Measurements from ENCODE around the gene MPPED1. TPM values are rescaled to one million over a fixed set of nuclear protein-coding genes. Genes with fewer than 3 reads are reported as not detected.

MPPED1 gene
- total and polyA plus RNA-seq, 2 experiments from 2014 or later = 0.30 to 0.97 TPM

GRCh38 chr22:43399338-43399979 lies 12.4 kb upstream of the MPPED1 start:
- H3K9me3 ChIP-seq (ENCODE audit: low read depth) = no peaks in the 10 kb centered on the region
- TF ChIP-seq EZH2phosphoT487 (IDR thresholded peaks at IDR 0.05; ENCODE audit: low read depth, severe bottlenecking, unreplicated experiment) (no peak), CTCF (IDR thresholded peaks at IDR 0.05; ENCODE audit: poor library complexity) (no peak), EZH2 (IDR thresholded peaks at IDR 0.05; ENCODE audit: borderline replicate concordance) (no peak)
- H2AFZ ChIP-seq = no peak overlapping the region
- H3K4me1 ChIP-seq (ENCODE audit: insufficient read depth) = no peaks in the 10 kb centered on the region
- no peaks in the 10 kb centered on the region for H3K9me2 ChIP-seq (replicated peaks; ENCODE audit: insufficient read depth)
- H3K27ac ChIP-seq = no peak overlapping the region
- no peaks in the 10 kb centered on the region for H3K79me2 ChIP-seq
- no peaks in the 10 kb centered on the region for H4K20me1 ChIP-seq (ENCODE audit: insufficient read depth, poor library complexity, severe bottlenecking)
- H3K36me3 ChIP-seq (replicated peaks; ENCODE audit: insufficient read depth, low read depth) = no peaks in the 10 kb centered on the region
- DNase-seq (ENCODE audit: low spot score) = no peak
- H3K4me3 ChIP-seq = no peak overlapping the region
- 92% methylated on average over 15 of the region's 25 CpGs for WGBS (ENCODE audit: low lambda C conversion rate, missing lambda C conversion rate)
- no peaks in the 10 kb centered on the region for H3K27me3 ChIP-seq
- H3K4me2 ChIP-seq = no peak overlapping the region

GRCh38 chr22:43399980-43400358 lies 11.8 kb upstream of the MPPED1 start:
- WGBS (ENCODE audit: low lambda C conversion rate, missing lambda C conversion rate) = 91% methylated on average over 6 of the region's 6 CpGs
- Histone ChIP-seq H3K4me2 (no peak overlapping the region), H3K4me1 (ENCODE audit: insufficient read depth) (no peaks in the 10 kb centered on the region), H3K4me3 (no peak overlapping the region), H4K20me1 (ENCODE audit: insufficient read depth, poor library complexity, severe bottlenecking) (no peaks in the 10 kb centered on the region), H3K9me2 (replicated peaks; ENCODE audit: insufficient read depth) (no peaks in the 10 kb centered on the region), H3K79me2 (no peaks in the 10 kb centered on the region), H3K27ac (no peak overlapping the region), H3K9me3 (ENCODE audit: low read depth) (no peaks in the 10 kb centered on the region), H2AFZ (no peak overlapping the region), H3K27me3 (no peaks in the 10 kb centered on the region), H3K36me3 (replicated peaks; ENCODE audit: insufficient read depth, low read depth) (no peaks in the 10 kb centered on the region)
- no peak for TF ChIP-seq EZH2phosphoT487 (IDR thresholded peaks at IDR 0.05; ENCODE audit: low read depth, severe bottlenecking, unreplicated experiment)
- TF ChIP-seq CTCF (IDR thresholded peaks at IDR 0.05; ENCODE audit: poor library complexity) = no peak
- TF ChIP-seq EZH2 (IDR thresholded peaks at IDR 0.05; ENCODE audit: borderline replicate concordance) = no peak
- DNase-seq (ENCODE audit: low spot score) = no peak

GRCh38 chr22:43400449-43400848 lies 11.4 kb upstream of the MPPED1 start:
- H2AFZ ChIP-seq = no peak overlapping the region
- no peak overlapping the region for H3K4me2 ChIP-seq
- H3K27ac ChIP-seq = no peak overlapping the region
- no peaks in the 10 kb centered on the region for H3K4me1 ChIP-seq (ENCODE audit: insufficient read depth)
- DNase-seq (ENCODE audit: low spot score) = no peak
- H3K9me2 ChIP-seq (replicated peaks; ENCODE audit: insufficient read depth) = no peaks in the 10 kb centered on the region
- no peaks in the 10 kb centered on the region for H3K79me2 ChIP-seq
- H3K36me3 ChIP-seq (replicated peaks; ENCODE audit: insufficient read depth, low read depth) = no peaks in the 10 kb centered on the region
- TF ChIP-seq EZH2phosphoT487 (IDR thresholded peaks at IDR 0.05; ENCODE audit: low read depth, severe bottlenecking, unreplicated experiment) (no peak), EZH2 (IDR thresholded peaks at IDR 0.05; ENCODE audit: borderline replicate concordance) (no peak), CTCF (IDR thresholded peaks at IDR 0.05; ENCODE audit: poor library complexity) (no peak)
- no peak overlapping the region for H3K4me3 ChIP-seq
- no peaks in the 10 kb centered on the region for H4K20me1 ChIP-seq (ENCODE audit: insufficient read depth, poor library complexity, severe bottlenecking)
- WGBS (ENCODE audit: low lambda C conversion rate, missing lambda C conversion rate) = 86% methylated on average over 12 of the region's 14 CpGs
- no peaks in the 10 kb centered on the region for H3K9me3 ChIP-seq (ENCODE audit: low read depth)
- H3K27me3 ChIP-seq = no peaks in the 10 kb centered on the region

Data from hepatocyte (in vitro differentiated cells).